GM21825 (cell line): ENCODE data around the gene MRPL45.
"Not testable (repeated sequence)": the region's sequence is repeated elsewhere in the genome, so short reads cannot be mapped to it uniquely, and the experiment has no call there.

Experiments used
- ATAC-seq: cut with Tn5 transposase; IDR thresholded peaks from one replicate; pipeline ENCODE4 v1.9.1; 2021; ENCODE audit warnings: mild to moderate bottlenecking, moderate library complexity; ENCODE audit not compliant: unreplicated experiment

Gene MRPL45

DNA sequence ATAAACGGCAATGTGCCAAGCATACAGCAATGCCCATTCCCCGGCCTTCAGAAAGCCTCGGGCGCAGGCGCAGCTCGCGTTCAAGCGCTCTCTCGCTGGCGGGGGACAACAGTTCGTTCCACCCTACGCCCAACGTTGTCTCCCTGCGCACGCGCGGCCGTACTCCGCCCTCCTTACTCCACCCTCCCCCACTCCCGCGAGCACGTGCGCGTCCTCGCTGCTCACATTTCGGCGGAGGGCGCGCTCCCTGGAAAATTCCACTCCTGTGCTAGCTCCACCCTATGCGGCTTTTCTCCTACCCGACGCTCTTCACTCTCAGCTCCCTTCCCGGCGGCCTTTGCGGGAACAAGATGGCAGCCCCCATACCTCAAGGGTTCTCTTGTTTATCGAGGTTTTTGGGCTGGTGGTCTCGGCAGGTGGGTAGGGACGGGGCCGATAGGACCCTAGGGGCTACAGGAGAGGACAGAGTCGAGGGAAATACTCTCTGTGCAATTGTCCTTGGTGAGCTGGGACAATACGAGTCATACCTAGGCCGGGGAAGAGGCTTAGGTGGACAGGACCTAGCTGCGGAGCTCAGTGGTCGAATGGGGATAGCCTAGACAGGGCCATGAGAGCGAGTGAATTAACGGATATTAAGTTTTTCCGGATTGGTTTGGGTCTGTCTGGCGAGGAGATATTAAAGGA lies at the start of gene MRPL45:
TSS of gene MRPL45 (plus strand) at position 335 of the 684 bp plus-strand sequence. CDS start at position 351, 16 bp downstream.
- ATAC-seq, result peak; percentile 87

DNA sequence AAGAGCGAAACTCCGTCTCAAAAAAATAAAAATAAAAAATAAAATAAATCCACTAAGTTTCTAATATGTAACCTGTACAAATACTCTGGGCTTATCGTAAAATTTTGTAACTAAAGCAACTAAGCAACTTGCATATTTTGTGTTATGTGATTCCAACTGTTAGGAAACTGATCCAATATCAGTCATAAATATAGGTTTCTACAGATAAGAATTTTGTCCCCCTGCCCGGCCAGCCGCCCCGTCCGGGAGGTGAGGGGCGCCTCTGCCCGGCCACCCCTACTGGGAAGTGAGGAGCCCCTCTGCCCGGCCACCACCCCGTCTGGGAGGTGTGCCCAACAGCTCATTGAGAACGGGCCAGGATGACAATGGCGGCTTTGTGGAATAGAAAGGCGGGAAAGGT lies 43.8 kb upstream of the MRPL45 start:
- not testable (repeated sequence) for ATAC-seq

DNA sequence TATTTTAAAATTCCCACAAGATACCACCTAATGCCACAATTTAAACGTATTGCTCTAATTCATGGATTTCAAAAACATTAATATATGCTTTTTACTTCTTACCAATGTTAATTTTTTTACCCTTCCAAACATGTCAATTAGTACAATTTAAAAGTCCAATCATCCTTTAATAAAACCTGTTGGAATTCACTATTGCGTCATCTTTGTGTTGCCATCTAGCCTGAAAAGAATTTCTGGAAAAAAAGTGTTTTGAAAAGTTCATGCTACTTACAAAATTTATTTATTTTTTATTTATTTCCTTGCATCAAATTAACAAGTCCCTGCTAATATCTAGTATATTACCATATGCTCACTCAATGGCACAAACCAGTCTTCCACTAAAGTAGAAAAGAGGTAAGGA lies 42.6 kb upstream of the MRPL45 start:
- ATAC-seq, result not testable (repeated sequence)

DNA sequence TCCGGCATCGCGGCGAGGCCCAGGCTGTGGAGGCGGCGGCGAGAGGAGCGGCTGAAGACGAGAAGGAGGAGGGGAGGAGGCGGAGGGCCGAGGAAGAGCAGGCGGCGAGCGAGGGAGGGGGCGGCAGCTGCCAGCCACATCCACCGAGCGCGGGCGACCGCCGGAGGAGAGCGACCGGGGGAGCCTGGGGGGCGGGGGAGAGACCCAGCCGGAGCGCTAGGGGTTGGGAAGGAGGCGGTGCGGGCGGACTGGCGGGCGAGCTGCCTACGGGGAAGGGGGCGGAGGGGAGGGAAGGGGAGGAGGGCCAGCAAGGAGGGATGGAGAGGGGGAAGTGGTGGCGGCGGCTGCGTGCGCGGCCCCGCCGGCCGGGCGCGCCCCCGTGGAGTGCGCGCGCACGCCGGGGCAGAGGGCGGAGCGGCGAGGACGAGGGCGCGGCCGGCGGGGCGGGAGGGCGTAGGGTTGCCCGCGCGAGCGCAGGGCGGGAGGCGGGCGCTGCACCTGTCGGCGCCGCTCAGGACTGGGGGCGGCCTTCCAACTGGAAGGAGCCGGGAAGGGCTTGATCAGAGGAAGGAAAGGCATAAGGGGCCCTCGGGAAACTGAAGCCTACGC lies 39.9 kb upstream of the MRPL45 start:
- ATAC-seq, result peak; percentile 71

DNA sequence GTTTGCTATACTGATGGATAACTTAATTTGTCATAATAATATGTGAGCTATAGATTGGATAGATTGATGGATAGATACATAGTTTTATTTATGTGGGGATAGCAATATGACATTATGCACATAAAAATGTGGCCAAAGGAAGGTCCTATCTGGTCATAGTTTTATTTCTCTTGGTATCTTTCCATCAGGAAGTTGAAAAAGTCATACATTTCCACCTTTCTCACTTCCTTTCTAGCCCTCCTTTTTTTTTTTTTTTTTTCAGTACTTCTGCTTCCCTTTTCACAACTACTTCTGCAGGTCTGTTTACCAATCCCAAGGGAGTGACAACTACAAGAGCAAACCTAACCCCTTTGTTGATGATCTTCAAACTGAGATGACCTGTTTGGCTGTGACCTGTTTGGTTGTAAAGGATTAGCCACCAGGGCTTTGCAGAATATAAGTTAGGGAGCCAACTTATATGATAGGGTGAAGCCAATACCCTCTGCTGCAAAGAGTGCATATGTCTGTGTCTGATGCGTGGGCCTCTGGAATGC lies 30.9 kb upstream of the MRPL45 start:
- not testable (repeated sequence) for ATAC-seq

DNA sequence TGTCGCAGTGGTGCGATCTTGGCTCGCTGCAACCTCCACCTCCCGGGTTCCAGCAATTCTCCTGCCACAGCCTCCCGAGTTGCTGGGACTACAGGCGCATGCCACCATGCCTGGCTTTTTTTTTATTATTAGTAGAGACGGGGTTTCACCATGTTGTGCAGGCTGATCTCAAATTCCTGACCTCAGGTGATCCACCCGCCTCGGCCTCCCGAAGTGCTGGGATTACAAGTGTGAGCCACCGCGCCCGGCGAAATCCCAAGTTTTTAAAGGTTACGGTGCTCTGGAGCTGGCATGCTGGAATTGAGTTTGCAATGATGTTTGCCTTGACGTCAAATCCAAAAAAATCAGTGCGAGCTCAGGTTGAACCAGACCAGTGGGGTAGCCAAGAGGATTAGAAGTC lies 30.4 kb upstream of the MRPL45 start:
- not testable (repeated sequence) for ATAC-seq

DNA sequence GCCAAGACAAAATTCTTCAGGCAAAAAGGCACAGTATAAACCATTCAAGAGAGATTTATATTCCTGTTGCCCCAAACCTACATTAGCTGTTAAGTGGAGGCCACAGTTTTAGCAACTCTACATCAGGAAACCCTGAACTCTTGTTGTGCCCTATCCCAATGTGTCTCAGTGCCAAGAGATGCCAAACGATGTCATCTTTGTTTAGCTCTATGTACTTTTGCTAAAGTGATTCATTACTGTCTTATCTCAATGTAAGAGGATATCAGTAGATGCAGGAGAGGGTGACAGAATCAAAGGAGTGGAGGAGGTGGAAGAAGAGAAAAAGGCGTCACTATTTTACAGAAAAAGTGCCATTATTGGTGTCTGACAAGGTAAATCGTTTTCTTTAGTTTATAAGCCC lies 28.8 kb upstream of the MRPL45 start:
- not testable (repeated sequence) for ATAC-seq

DNA sequence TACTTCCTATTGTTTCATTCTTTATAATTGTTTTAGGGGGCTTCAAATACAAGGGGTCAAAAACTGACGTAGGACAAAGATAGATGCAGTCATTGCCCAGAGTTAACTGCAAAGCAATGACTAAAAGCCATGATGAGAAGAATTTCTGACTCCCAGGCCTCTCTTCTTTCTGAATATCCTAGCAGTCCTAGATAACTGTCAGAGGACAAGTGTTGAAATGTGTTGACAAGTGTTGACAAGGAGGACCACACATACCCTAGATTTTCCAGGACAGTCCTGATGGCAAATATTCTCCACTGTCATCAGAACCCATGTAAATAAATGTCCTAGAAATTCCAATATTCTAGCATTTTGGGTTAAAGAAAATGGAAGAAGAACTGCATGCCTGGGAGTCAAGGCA lies 27.9 kb upstream of the MRPL45 start:
- ATAC-seq, result not testable (repeated sequence)

DNA sequence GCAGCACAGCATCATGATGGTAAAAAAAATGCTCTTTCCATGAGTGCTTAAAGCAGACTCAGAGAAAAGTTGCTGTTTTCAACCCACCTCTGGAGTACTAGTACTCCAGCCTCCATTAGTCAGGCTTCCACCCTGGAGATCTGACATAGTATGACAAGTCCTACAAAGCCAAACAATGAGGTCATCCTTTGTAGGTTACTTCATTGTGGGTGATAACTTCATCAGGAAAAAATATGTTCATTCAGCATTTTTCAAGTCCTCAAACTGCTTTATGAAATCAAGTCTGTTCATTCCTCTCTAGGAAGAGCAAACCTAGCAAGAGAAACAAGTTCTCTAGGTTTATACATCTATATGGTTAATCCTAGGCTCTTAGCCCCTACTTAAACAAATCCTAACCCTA lies 27.4 kb upstream of the MRPL45 start:
- not testable (repeated sequence) for ATAC-seq

DNA sequence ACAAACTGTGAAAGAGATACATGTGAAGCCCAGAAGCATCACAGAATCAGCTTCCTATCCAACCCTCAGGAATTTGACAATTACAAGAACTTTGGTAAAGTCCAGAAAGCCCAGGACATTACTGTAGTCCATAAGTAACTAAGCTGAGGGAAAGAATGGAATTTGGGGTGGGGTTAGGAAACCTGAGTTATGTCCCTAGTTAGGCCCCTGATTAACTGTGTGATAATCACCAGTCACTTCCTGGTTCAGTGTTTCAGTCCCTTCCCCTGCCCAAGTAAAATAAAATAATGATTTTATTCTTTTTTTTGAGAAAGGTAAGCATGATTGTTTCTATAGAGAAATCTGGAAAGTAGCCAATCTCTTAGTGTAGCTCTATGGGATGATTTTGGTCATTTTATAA lies 11.0 kb upstream of the MRPL45 start:
- ATAC-seq, result not testable (repeated sequence)

DNA sequence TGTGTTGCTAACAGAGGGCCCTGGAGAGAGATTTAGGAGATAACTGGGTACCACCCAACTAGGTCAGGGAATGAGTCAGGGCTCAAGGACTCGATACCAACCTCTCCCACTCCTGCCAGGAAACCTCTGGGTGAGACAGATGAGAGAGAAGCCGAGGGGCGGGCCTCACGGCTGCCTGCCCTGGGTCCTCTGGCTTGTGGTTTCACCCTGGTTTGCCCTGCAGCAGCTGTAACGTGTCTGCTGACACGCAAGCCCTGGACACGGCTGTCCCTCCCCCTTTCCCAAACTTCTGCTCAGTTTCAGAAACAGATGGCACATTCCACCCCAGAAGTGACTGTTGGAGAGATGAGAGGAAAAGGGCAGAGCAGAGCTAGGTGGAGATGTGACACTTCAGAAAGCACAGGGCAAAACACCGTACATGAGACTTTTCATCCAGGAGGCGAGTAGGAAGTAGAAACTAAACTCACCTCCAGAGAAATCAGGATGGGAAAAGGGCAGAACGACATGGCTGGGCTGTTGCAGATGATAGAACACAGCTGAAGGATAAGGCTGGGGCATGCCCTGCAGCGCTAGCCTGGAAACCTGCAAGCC lies 10.4 kb upstream of the MRPL45 start:
- ATAC-seq, result peak; percentile 61

DNA sequence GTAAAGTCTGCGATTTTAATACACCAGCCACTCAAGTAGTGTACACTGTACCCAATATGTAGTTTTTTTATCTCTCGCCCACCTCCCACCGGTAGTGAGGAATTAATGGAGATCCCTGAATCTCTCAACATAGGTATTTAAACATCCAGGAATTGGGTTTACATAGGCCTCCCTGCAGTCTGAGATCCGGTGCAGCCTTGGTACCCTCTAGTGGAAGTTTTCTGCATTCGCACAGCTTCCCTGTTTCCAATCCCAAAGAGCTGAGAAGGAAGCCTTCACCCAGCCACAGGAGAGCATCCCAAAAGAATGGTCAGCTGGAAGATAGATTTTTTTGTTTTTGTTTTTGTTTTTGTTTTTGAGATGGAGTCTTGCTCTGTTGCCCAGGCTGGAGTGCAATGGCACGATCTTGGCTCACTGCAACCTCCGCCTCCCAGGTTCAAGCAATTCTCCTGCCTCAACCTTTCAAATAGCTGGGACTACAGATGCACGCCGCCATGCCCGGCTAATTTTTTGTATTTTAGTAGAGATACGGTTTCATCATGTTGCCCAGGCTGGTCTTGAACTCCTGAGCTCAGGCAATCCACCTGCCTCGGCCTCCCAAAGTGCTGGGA lies 8.6 kb upstream of the MRPL45 start:
- not testable (repeated sequence) for ATAC-seq

DNA sequence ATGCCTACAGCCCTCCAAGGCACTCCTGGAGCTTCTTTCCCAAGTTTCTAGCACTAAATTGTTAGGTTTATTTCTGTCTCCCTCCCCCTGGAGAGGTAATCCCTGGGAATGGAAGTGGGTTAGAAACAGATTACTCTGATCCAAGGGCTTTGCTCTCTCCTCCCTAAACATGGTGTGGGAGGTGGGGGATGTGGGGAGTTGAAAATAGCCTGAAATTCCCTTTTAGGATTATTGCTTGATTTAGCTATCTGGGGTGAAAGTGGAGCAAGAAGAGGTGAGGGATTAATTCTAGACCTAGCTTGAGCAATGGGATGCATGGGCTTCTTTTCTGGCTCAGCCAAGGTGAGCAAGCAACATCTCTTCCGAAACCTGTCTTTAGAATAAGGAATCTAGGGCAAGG lies 7.2 kb upstream of the MRPL45 start:
- ATAC-seq, result not testable (repeated sequence)

DNA sequence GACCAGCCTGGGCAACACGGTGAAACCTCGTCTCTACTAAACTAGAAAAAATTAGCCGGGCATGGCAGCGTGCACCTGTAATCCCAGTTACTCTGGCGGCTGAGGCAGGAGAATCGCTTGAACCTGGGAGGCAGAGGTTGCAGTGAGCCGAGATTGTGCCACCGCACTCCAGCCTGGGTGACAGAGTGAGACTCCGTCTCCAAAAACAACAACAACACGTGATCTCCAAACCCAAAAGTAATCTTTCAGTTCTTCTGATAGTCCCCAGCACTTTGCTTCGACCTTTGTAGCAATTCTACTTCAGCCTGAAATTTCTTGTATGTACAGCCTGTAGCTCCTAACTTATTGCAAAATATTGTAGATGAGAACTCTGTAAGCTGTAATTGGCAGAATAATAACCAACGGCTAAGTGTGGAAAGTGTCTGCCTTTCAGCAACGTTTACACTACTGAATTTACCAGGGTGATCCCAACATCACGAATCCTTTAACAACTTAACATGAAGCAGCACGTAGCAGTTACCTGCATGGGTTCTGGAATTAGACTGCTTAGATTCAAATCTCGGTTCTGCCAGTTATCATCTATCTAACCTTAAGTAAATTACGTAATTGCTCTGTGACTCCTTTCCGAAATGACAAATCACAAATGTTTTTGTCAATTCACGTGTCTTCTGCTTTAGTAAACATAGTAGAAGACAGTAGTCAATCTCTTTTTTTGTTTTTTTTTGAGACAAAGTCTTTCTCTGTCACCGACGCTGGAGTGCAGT lies 1.2 kb upstream of the MRPL45 start:
- not testable (repeated sequence) for ATAC-seq

DNA sequence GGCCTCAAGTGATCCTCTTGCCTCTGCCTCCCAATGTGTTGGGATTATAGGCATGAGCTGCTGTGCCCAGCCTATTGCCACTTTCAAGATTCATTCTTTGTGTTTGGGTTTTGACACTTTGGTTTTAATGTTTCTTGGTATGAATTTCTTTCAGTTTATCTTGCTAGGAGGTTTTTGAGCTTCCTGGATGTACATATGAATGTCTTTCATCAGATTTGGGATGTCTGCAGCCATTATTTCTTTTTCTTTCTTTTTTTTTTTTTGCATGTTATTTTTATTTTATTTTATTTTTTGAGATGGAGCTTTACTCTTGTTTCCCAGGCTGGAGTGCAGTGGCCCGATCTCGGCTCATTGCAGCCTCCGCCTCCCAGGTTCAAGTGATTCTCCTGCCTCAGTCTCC lies 18.5 kb downstream of the MRPL45 start:
- no peak for ATAC-seq

DNA sequence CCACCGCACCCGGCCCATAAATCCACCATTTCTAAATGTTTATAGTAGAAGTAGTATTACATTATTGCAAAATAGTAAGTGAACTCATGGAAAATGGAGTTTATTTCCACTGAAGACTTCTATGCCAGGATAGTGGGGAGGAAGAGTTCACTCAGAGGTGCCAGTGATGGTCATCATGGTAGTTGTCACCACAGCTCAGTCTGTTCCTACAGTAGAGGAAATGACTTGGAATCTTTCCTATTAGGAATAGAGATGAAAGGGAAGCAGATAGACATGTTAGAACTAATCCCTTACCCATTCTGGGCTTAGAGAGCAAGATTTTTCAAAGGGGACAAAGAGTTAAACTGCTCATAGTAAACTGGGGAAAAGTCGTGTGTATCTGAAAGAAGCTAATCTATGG lies 20.1 kb downstream of the MRPL45 start:
- no peak for ATAC-seq

DNA sequence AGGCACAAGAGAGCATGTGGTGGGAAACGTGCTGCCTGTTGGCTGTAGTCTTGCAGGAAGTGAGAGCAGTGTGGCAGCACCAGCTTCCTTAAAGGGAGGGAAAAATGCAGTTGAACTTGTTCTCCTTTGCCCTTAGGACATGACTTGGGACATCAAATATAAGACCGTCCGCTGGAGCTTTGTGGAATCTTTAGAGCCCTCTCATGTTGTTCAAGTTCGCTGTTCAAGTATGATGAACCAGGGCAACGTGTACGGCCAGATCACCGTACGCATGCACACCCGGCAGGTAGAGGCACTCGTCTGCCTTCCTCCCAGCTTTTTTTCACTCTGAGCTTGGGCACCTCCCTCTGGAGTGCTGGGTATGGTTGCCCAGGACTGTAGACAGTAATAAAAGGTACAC lies 23.5 kb downstream of the MRPL45 start:
- ATAC-seq, result no peak

DNA sequence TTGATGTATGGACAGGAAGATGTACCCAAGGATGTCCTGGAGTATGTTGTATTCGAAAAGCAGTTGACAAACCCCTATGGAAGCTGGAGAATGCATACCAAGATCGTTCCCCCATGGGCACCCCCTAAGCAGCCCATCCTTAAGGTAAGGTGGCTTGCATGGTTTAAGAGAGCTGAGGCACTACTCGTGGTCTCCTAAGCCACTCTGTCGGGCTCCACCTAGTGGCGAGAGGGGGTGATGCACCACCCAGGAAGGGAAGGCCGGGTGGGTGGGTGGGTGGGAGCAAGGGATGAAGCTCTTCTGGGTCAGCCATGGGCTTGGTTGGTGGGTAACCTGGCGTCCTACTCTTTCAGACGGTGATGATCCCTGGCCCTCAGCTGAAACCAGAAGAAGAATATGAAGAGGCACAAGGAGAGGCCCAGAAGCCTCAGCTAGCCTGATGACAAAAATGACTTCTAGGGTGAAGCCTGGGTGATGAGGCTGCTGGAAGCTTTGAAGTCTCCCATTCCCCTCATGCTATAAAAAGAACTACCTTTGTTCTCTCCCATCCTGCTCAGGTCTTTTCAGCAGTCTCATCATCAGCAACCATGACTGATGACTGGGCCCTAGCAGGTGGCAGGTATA lies 25.3 kb downstream of the MRPL45 start:
- no peak for ATAC-seq

DNA sequence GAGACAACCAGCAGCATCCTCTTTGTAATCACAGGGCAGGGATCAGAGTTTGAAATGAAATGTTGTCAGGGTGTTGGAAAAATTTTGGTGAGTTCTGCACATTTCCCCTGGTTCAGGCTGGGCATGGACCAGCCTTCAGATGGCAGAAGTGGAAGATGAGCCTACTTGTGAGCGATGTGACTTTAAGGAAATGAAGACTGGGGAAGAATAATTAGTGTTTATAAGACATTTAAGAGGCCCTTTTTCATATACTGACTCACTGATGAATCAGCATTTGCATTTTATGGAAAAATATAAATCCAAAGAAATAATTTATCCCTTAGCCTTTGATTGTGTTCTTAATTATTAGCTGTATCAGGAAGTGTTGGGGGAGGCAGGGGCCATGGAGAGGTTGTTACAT lies 25.9 kb downstream of the MRPL45 start:
- ATAC-seq, result no peak

DNA sequence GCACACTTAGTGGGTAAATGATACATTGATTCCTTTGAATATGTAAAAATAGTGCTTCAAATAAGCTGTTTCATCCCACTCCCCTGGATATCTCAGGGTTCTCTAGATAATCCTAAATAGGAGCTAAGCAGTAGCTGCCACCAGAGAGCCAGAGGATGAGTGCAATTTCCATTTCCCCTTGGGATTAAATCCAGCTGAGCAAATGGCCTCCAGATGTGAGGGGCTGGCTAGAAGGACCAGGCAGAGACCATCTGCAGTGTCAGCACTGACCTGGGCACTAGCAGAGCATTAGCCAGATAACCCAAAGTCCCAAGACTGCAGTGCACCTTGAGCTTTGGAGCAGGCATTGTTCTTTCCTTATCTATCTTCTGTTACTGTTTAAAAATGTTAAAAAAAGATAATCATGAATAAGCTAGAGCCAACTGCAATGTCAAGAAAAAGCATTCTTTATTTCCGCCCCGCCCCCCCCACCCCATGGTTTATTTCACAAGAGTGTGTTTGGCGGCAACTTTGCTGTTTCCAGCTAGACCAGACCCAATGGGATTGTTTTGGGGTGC lies 27.3 kb downstream of the MRPL45 start:
- no peak for ATAC-seq
